ENCODE data around the gene BCL10. TPM values are rescaled to one million over a fixed set of nuclear protein-coding genes. Genes with fewer than 3 reads are reported as not detected.

BCL10 gene
- total RNA-seq, 2 donors from 2014 or later: 21.3 to 22.6 TPM

DNA sequence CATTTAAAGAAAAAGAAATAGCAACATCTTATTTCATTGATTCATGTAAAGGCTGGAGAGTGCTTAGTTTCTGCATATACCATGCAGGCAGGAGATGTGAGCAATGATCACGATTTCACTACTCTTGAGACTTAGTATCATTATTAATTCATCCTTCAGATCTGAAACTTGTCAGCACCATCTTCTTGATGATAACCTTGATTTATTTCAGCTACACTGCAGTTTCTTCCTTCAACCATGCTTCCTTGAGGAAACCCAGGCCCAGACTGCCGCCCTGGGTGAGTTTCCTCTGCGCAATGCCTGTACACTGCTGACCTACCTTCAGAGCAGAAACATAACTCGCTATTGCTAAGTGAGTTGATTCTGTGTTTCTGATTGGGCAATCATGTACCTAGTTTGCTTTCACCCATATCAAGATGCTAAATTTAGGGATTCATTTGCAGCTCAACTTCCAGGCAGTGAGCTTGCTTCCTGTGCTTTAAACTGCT lies 13.5 kb upstream of the BCL10 start:
- no peaks in the 10 kb centered on the region for H3K9me3 ChIP-seq (ENCODE audit: control insufficient read depth, low read length)
- WGBS, 2 experiments (ENCODE audit: insufficient coverage in 1 of 2, insufficient read length in 1 of 2): 90 to 100% methylated on average over 3 to 4 of the region's 4 CpGs
- H3K4me1 ChIP-seq (ENCODE audit: control insufficient read depth, insufficient read depth, low read length): no peaks in the 10 kb centered on the region
- Mint-ChIP-seq H3K27me3 (ENCODE audit: insufficient read depth) (no peaks in the 10 kb centered on the region), H3K36me3 (ENCODE audit: low read depth) (no peaks in the 10 kb centered on the region), H3K4me3 (no peak overlapping the region), H3K4me1 (no peaks in the 10 kb centered on the region), H3K27ac (no peak overlapping the region), H3K9me3 (no peaks in the 10 kb centered on the region)
- no peak overlapping the region for H3K27ac ChIP-seq (ENCODE audit: low read depth, low read length)
- no peak overlapping the region for H3K4me3 ChIP-seq (ENCODE audit: low read length)
- no peak overlapping the region for H3K9ac ChIP-seq (ENCODE audit: extremely low read depth, low read length, poor library complexity, severe bottlenecking)
- TF ChIP-seq, protein P1, sequence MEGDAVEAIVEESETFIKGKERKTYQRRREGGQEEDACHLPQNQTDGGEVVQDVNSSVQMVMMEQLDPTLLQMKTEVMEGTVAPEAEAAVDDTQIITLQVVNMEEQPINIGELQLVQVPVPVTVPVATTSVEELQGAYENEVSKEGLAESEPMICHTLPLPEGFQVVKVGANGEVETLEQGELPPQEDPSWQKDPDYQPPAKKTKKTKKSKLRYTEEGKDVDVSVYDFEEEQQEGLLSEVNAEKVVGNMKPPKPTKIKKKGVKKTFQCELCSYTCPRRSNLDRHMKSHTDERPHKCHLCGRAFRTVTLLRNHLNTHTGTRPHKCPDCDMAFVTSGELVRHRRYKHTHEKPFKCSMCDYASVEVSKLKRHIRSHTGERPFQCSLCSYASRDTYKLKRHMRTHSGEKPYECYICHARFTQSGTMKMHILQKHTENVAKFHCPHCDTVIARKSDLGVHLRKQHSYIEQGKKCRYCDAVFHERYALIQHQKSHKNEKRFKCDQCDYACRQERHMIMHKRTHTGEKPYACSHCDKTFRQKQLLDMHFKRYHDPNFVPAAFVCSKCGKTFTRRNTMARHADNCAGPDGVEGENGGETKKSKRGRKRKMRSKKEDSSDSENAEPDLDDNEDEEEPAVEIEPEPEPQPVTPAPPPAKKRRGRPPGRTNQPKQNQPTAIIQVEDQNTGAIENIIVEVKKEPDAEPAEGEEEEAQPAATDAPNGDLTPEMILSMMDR (conservative IDR thresholded peaks at IDR 0.05): no peak
- H3K36me3 ChIP-seq (ENCODE audit: control insufficient read depth, insufficient read depth, low read length): no peaks in the 10 kb centered on the region
- H3K27me3 ChIP-seq (ENCODE audit: control insufficient read depth, insufficient read depth, low read length, poor library complexity, severe bottlenecking): no peaks in the 10 kb centered on the region
- DNase-seq: no peak

DNA sequence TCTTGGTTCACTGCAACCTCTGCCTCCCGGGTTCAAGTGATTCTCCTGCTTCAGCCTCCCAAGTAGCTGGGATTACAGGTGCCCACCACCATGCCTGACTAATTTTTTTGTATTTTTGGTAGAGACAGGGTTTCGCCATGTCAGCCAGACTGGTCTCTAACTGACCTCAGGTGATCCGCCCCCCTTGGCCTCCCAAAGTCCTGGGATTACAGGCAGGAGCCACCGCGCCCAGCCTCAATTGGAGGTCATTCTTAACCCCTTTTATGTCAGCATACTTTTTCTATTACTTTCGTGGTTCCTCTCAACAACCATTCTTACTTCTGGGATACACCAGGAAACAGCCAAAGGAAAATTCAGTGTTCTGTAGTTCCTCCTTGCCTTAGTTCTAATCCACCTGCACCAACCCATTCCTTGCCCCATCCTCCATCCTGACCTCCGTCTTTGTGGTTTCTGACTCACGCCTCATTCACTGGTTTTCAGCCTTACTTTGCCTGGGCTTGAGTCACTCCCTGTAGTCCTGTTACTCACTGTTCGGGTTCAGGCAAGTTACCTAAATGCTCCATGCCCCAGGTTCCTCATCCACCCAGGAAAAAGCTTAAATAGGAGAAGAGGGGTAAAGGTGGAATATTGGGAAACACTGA lies 12.9 kb upstream of the BCL10 start:
- WGBS, 2 experiments (ENCODE audit: insufficient coverage in 1 of 2, insufficient read length in 1 of 2): 89 to 91% methylated on average over 7 to 9 of the region's 9 CpGs
- Mint-ChIP-seq H3K9me3 (no peaks in the 10 kb centered on the region), H3K27ac (no peak overlapping the region), H3K27me3 (ENCODE audit: insufficient read depth) (no peaks in the 10 kb centered on the region), H3K36me3 (ENCODE audit: low read depth) (no peaks in the 10 kb centered on the region), H3K4me1 (no peaks in the 10 kb centered on the region), H3K4me3 (no peak overlapping the region)
- Histone ChIP-seq H3K9ac (ENCODE audit: extremely low read depth, low read length, poor library complexity, severe bottlenecking) (no peak overlapping the region), H3K4me1 (ENCODE audit: control insufficient read depth, insufficient read depth, low read length) (no peaks in the 10 kb centered on the region), H3K27ac (ENCODE audit: low read depth, low read length) (no peak overlapping the region), H3K9me3 (ENCODE audit: control insufficient read depth, low read length) (no peaks in the 10 kb centered on the region), H3K4me3 (ENCODE audit: low read length) (no peak overlapping the region), H3K27me3 (ENCODE audit: control insufficient read depth, insufficient read depth, low read length, poor library complexity, severe bottlenecking) (no peaks in the 10 kb centered on the region), H3K36me3 (ENCODE audit: control insufficient read depth, insufficient read depth, low read length) (no peaks in the 10 kb centered on the region)
- TF ChIP-seq, protein P1 (conservative IDR thresholded peaks at IDR 0.05): no peak
- DNase-seq: no peak

DNA sequence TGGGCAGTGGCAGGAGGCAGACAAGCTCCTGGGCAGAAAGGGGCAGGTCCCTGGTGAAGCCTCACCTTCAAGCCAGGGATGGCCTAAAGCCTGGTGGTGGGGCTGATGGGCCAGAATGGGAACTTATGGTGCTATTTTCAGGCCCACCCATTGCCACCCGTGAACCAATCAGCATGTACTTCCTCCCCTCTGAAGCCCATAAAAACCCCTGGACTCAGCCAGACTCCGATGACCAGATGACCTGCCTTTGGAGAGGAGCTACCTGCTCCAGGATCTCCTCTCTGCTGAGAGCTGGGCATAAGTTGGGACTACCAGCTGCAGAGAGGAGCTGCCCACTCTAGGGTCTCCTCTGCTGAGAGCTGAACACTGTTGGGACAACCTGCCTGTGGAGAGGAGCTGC lies 7.8 kb upstream of the BCL10 start:
- H3K4me3 ChIP-seq (ENCODE audit: low read length): no peak overlapping the region
- no peak overlapping the region for H3K9ac ChIP-seq (ENCODE audit: extremely low read depth, low read length, poor library complexity, severe bottlenecking)
- Mint-ChIP-seq H3K9me3 (no peaks in the 10 kb centered on the region), H3K27me3 (ENCODE audit: insufficient read depth) (no peaks in the 10 kb centered on the region), H3K4me3 (no peak overlapping the region), H3K4me1 (peaks cover 4% of the 10 kb centered on the region), H3K36me3 (ENCODE audit: low read depth) (no peaks in the 10 kb centered on the region), H3K27ac (no peak overlapping the region)
- no peaks in the 10 kb centered on the region for H3K9me3 ChIP-seq (ENCODE audit: control insufficient read depth, low read length)
- H3K36me3 ChIP-seq (ENCODE audit: control insufficient read depth, insufficient read depth, low read length): no peaks in the 10 kb centered on the region
- no peak for DNase-seq
- 83 to 90% methylated on average over 2 of the region's 2 CpGs for WGBS, 2 experiments (ENCODE audit: insufficient coverage in 1 of 2, insufficient read length in 1 of 2)
- TF ChIP-seq, protein P1 (conservative IDR thresholded peaks at IDR 0.05): no peak
- H3K27me3 ChIP-seq (ENCODE audit: control insufficient read depth, insufficient read depth, low read length, poor library complexity, severe bottlenecking): no peaks in the 10 kb centered on the region
- H3K27ac ChIP-seq (ENCODE audit: low read depth, low read length): no peak overlapping the region
- H3K4me1 ChIP-seq (ENCODE audit: control insufficient read depth, insufficient read depth, low read length): no peaks in the 10 kb centered on the region
